H1 (cell line): ENCODE measurements around the gene KLHL18. TPM values are rescaled to one million over a fixed set of nuclear protein-coding genes. Genes with fewer than 3 reads are reported as not detected.

Experiments
- BACH1 ChIP-seq: IDR thresholded peaks from 2 replicates; pipeline ENCODE4 v1.6.1; 2012; ENCODE audit warnings: low read length, improper control_type of control experiment
- CEBPB ChIP-seq: IDR thresholded peaks from 2 replicates; pipeline ENCODE4 v1.6.1; 2012; ENCODE audit warnings: low read depth, low read length
- EP300 ChIP-seq, 2 experiments: IDR thresholded peaks; 1 replicate in 1 of 2; 2 replicates in 1 of 2; pipeline ENCODE4 v1.6.1; 2011 to 2012; ENCODE audit warnings: low read depth in 2 of 2, low read length in 2 of 2, mild to moderate bottlenecking in 2 of 2, borderline replicate concordance in 1 of 2, inconsistent platforms in 1 of 2, moderate library complexity in 1 of 2
- GTF2F1 ChIP-seq: IDR thresholded peaks from 2 replicates; pipeline ENCODE4 v1.6.1; 2012; ENCODE audit warnings: low read depth, low read length, improper control_type of control experiment, borderline replicate concordance
- HDAC2 ChIP-seq, 2 experiments: fragments of 300-600 bp in 1 of 2; sonication (generic) in 1 of 2; IDR thresholded peaks; 2 replicates each; pipeline ENCODE4 v1.6.1; 2011 to 2012; ENCODE audit warnings: low read depth in 2 of 2, low read length in 2 of 2, mild to moderate bottlenecking in 2 of 2, moderate library complexity in 2 of 2, borderline replicate concordance in 1 of 2, inconsistent platforms in 1 of 2
- POU5F1 ChIP-seq: IDR thresholded peaks from 2 replicates; pipeline ENCODE4 v1.6.1; 2011; ENCODE audit warnings: low read depth, mild to moderate bottlenecking, low read length, moderate library complexity
- YY1 ChIP-seq: IDR thresholded peaks from 2 replicates; pipeline ENCODE4 v1.6.1; 2011; ENCODE audit warnings: low read depth, mild to moderate bottlenecking, low read length
- polyA plus RNA-seq, 7 experiments: library from polyadenylated mRNA; depleted of rRNA in 3 of 7; stranded (reverse) in 5 of 7; unstranded in 2 of 7; fragments of >200 nt in 5 of 7; fragments of 200-250 nt in 2 of 7; gene quantifications; 1 replicate in 5 of 7; 2 replicates in 1 of 7; 4 replicates in 1 of 7; pipeline versions ENCODE4 v1.2.1 to v1.2.3, GENCODE V29; 2011 to 2013; ENCODE audit warnings: missing spikeins in 2 of 7, mixed read lengths in 2 of 7
- total RNA-seq: library from RNA; stranded (reverse); fragmentation: NEBNext Ultra II Directional; extraction: Animal tissue kit (Norgen Biotek cat#: 25700); gene quantifications from 2 replicates; pipeline ENCODE4 v1.2.1, GENCODE V29; 2021
- TF ChIP-seq, protein P1 (sequence below): fragments of 300-600 bp; sonication (generic); IDR thresholded peaks from 2 replicates; pipeline ENCODE4 v1.7.1; 2012; ENCODE audit warnings: low read length, moderate library complexity, mild to moderate bottlenecking, inconsistent platforms; ENCODE audit not compliant: insufficient replicate concordance

The KLHL18 gene
- total and polyA plus RNA-seq, 2 of the 8 experiments (the other 6 are each of a cell fraction or from before 2014, with no cell fraction given) = 19.9 to 31.7 TPM

- TF ChIP-seq BACH1 = no peak
- TF ChIP-seq POU5F1 = no peak
- TF ChIP-seq HDAC2 (IDR thresholded peaks at IDR 0.05; ENCODE audit: borderline replicate concordance in 1 of 2, low read depth in 2 of 2, low read length in 2 of 2) = no peak
- TF ChIP-seq, protein P1, sequence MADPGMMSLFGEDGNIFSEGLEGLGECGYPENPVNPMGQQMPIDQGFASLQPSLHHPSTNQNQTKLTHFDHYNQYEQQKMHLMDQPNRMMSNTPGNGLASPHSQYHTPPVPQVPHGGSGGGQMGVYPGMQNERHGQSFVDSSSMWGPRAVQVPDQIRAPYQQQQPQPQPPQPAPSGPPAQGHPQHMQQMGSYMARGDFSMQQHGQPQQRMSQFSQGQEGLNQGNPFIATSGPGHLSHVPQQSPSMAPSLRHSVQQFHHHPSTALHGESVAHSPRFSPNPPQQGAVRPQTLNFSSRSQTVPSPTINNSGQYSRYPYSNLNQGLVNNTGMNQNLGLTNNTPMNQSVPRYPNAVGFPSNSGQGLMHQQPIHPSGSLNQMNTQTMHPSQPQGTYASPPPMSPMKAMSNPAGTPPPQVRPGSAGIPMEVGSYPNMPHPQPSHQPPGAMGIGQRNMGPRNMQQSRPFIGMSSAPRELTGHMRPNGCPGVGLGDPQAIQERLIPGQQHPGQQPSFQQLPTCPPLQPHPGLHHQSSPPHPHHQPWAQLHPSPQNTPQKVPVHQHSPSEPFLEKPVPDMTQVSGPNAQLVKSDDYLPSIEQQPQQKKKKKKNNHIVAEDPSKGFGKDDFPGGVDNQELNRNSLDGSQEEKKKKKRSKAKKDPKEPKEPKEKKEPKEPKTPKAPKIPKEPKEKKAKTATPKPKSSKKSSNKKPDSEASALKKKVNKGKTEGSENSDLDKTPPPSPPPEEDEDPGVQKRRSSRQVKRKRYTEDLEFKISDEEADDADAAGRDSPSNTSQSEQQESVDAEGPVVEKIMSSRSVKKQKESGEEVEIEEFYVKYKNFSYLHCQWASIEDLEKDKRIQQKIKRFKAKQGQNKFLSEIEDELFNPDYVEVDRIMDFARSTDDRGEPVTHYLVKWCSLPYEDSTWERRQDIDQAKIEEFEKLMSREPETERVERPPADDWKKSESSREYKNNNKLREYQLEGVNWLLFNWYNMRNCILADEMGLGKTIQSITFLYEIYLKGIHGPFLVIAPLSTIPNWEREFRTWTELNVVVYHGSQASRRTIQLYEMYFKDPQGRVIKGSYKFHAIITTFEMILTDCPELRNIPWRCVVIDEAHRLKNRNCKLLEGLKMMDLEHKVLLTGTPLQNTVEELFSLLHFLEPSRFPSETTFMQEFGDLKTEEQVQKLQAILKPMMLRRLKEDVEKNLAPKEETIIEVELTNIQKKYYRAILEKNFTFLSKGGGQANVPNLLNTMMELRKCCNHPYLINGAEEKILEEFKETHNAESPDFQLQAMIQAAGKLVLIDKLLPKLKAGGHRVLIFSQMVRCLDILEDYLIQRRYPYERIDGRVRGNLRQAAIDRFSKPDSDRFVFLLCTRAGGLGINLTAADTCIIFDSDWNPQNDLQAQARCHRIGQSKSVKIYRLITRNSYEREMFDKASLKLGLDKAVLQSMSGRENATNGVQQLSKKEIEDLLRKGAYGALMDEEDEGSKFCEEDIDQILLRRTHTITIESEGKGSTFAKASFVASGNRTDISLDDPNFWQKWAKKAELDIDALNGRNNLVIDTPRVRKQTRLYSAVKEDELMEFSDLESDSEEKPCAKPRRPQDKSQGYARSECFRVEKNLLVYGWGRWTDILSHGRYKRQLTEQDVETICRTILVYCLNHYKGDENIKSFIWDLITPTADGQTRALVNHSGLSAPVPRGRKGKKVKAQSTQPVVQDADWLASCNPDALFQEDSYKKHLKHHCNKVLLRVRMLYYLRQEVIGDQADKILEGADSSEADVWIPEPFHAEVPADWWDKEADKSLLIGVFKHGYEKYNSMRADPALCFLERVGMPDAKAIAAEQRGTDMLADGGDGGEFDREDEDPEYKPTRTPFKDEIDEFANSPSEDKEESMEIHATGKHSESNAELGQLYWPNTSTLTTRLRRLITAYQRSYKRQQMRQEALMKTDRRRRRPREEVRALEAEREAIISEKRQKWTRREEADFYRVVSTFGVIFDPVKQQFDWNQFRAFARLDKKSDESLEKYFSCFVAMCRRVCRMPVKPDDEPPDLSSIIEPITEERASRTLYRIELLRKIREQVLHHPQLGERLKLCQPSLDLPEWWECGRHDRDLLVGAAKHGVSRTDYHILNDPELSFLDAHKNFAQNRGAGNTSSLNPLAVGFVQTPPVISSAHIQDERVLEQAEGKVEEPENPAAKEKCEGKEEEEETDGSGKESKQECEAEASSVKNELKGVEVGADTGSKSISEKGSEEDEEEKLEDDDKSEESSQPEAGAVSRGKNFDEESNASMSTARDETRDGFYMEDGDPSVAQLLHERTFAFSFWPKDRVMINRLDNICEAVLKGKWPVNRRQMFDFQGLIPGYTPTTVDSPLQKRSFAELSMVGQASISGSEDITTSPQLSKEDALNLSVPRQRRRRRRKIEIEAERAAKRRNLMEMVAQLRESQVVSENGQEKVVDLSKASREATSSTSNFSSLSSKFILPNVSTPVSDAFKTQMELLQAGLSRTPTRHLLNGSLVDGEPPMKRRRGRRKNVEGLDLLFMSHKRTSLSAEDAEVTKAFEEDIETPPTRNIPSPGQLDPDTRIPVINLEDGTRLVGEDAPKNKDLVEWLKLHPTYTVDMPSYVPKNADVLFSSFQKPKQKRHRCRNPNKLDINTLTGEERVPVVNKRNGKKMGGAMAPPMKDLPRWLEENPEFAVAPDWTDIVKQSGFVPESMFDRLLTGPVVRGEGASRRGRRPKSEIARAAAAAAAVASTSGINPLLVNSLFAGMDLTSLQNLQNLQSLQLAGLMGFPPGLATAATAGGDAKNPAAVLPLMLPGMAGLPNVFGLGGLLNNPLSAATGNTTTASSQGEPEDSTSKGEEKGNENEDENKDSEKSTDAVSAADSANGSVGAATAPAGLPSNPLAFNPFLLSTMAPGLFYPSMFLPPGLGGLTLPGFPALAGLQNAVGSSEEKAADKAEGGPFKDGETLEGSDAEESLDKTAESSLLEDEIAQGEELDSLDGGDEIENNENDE = no peak
- no peak for TF ChIP-seq YY1
- no peak for TF ChIP-seq EP300 (IDR thresholded peaks at IDR 0.05; ENCODE audit: borderline replicate concordance in 1 of 2, low read depth in 2 of 2, low read length in 2 of 2)
- TF ChIP-seq GTF2F1 = no peak
- TF ChIP-seq CEBPB = no peak
- TF ChIP-seq, all 59 proteins: peak for 0
Observed at GRCh38 chr3:47247131-47248064, 35.3 kb upstream of the KLHL18 start (continued).
